Lung (tissue), 12 donors: ENCODE measurements around the gene RTL5. TPM values are rescaled to one million over a fixed set of nuclear protein-coding genes. Genes with fewer than 3 reads are reported as not detected.

Experiments used
- ATAC-seq: fragments of 200-7000 bp; cut with Tn5 transposase; one replicate; pipeline ENCODE4 v1.9.1; 2020; ENCODE audit warnings: moderate number of reproducible peaks; ENCODE audit not compliant: insufficient read depth, low FRiP score
- DNase-seq, 3 donors: peaks; one replicate each; pipeline ENCODE4 v3.0.0-alpha.2; 2013 to 2017
- H3K27ac ChIP-seq, 2 donors: one replicate each; pipeline ENCODE4 v1.5.1; 2013; ENCODE audit warnings: mild to moderate bottlenecking in 2 of 2, moderate library complexity in 2 of 2, control low read depth in 1 of 2, inconsistent platforms in 1 of 2, low read depth in 1 of 2, low read length in 1 of 2
- H3K27me3 ChIP-seq, 3 donors: one replicate each; pipeline ENCODE4 v1.5.1; 2013; ENCODE audit warnings: low read length in 2 of 3; ENCODE audit not compliant: control insufficient read depth in 3 of 3, insufficient read depth in 3 of 3
- H3K36me3 ChIP-seq, 4 donors: one replicate each; pipeline ENCODE4 v1.5.1; 2013; ENCODE audit warnings: low read length in 4 of 4, mild to moderate bottlenecking in 1 of 4, moderate library complexity in 1 of 4; ENCODE audit not compliant: control insufficient read depth in 4 of 4, insufficient read depth in 4 of 4
- H3K4me1 ChIP-seq, 5 donors: one replicate each; pipeline ENCODE4 v1.5.1; 2013; ENCODE audit warnings: low read length in 5 of 5, mild to moderate bottlenecking in 2 of 5, moderate library complexity in 1 of 5; ENCODE audit not compliant: control insufficient read depth in 5 of 5, insufficient read depth in 5 of 5
- H3K4me3 ChIP-seq: one replicate; pipeline ENCODE4 v1.5.1; 2013; ENCODE audit warnings: mild to moderate bottlenecking, control low read depth, moderate library complexity
- H3K9ac ChIP-seq, 2 donors: one replicate each; pipeline ENCODE4 v1.5.1; 2013; ENCODE audit warnings: low read length in 2 of 2, control low read depth in 1 of 2; ENCODE audit not compliant: insufficient read depth in 1 of 2
- H3K9me3 ChIP-seq, 4 donors: one replicate each; pipeline ENCODE4 v1.5.1; 2013; ENCODE audit warnings: low read length in 3 of 4, mild to moderate bottlenecking in 1 of 4, moderate library complexity in 1 of 4; ENCODE audit not compliant: control insufficient read depth in 4 of 4, insufficient read depth in 3 of 4
- CTCF ChIP-seq: IDR thresholded peaks from 2 replicates; pipeline ENCODE4 v1.5.1; 2012; ENCODE audit warnings: mild to moderate bottlenecking; ENCODE audit errors: control extremely low read depth, extremely low read depth
- WGBS, 2 donors: extraction: QIAGEN DNeasy Blood & Tissue Kit; methylation state at CpG; one replicate each; pipeline ENCODE4 v1.1.7; 2013; 5-methylcytosine and 5-hydroxymethylcytosine counted together
- polyA plus RNA-seq, 2 donors: library from polyadenylated mRNA; stranded (reverse); fragments of 200-250 nt; gene quantifications; one replicate each; pipeline ENCODE4 v1.2.1, GENCODE V29; 2013
- total RNA-seq, 2 donors: library from RNA; depleted of rRNA in 1 of 2; stranded (reverse); fragments of >200 nt in 1 of 2; gene quantifications; one replicate each; pipeline ENCODE4 v1.2.1, GENCODE V29; 2014 to 2021
- donor health status: control.
- donor health status: control.
- donor health status: Bipolar disorder and iron deficiency.
- donor health status: healthy.
- donor health status: DM: yes; HTN: yes; CAD: no.

Gene RTL5
- total and polyA plus RNA-seq, 4 donors, result 2.8 to 8.3 (median 5.6) TPM

- Histone ChIP-seq H3K9me3 (peaks cover 0 to 12% (median 2%) of the 10 kb centered on the region in 4 donors), H3K4me3 (no peak overlapping the region), H3K4me1 (no peaks in the 10 kb centered on the region), H3K27ac (no peak overlapping the region), H3K27me3 (peaks cover 0 to 4% (median 0%) of the 10 kb centered on the region in 3 donors), H3K9ac (no peak overlapping the region), H3K36me3 (no peaks in the 10 kb centered on the region)
- DNase-seq, result no peak
- no peak for TF ChIP-seq CTCF
- no peak for ATAC-seq
- 86 to 97% methylated on average over 3 of the region's 3 CpGs for WGBS, 2 donors
Measured at GRCh38 chrX:72158773-72159172, 27.1 kb upstream of the RTL5 start.

GRCh38 chrX:72146527-72146926 is 14.8 kb upstream of the RTL5 start:
- H3K9ac ChIP-seq, result no peak overlapping the region
- peaks cover 0 to 38% (median 10%) of the 10 kb centered on the region in 3 donors for H3K27me3 ChIP-seq
- no peak overlapping the region for H3K4me3 ChIP-seq
- no peaks in the 10 kb centered on the region for H3K4me1 ChIP-seq
- no peak for DNase-seq
- no peak for TF ChIP-seq CTCF
- H3K9me3 ChIP-seq, result no peaks in the 10 kb centered on the region
- WGBS, 2 donors, result 70 to 100% methylated on average over 2 of the region's 2 CpGs
- H3K27ac ChIP-seq, result no peak overlapping the region
- no peak for ATAC-seq
- H3K36me3 ChIP-seq, result no peaks in the 10 kb centered on the region

- DNase-seq, result no peak
- Histone ChIP-seq H3K36me3 (no peaks in the 10 kb centered on the region), H3K9ac (no peak overlapping the region), H3K27me3 (peaks cover 0 to 32% (median 10%) of the 10 kb centered on the region in 3 donors), H3K27ac (no peak overlapping the region), H3K9me3 (no peaks in the 10 kb centered on the region), H3K4me1 (no peaks in the 10 kb centered on the region), H3K4me3 (no peak overlapping the region)
- WGBS, 2 donors, result 42 to 44% methylated on average over 2 of the region's 2 CpGs
- TF ChIP-seq CTCF, result no peak
- ATAC-seq, result no peak
Measured at GRCh38 chrX:72145181-72145580, 13.5 kb upstream of the RTL5 start.

GRCh38 chrX:72143609-72143907 is 11.8 kb upstream of the RTL5 start:
- no peaks in the 10 kb centered on the region for H3K9me3 ChIP-seq
- no peak for DNase-seq
- H3K27me3 ChIP-seq, result peaks cover 0 to 28% (median 13%) of the 10 kb centered on the region in 3 donors
- H3K9ac ChIP-seq, result no peak overlapping the region
- TF ChIP-seq CTCF, result no peak
- no peak for ATAC-seq
- H3K4me1 ChIP-seq, result no peaks in the 10 kb centered on the region
- peaks cover 0 to 2% (median 0%) of the 10 kb centered on the region in 4 donors for H3K36me3 ChIP-seq
- H3K27ac ChIP-seq, result no peak overlapping the region
- 79 to 80% methylated on average over 2 of the region's 2 CpGs for WGBS, 2 donors
- no peak overlapping the region for H3K4me3 ChIP-seq
